ENCODE data around the gene POLD3. TPM values are rescaled to one million over a fixed set of nuclear protein-coding genes. Genes with fewer than 3 reads are reported as not detected.

Gene POLD3
- polyA plus RNA-seq, 6 donors from 2014 or later = 9.4 to 16.7 (median 14.5) TPM

- no peak overlapping the region for H3K4me3 Mint-ChIP-seq
- H3K9me3 Mint-ChIP-seq = no peaks in the 10 kb centered on the region
- no peaks in the 10 kb centered on the region for H3K27me3 Mint-ChIP-seq
- H3K36me3 Mint-ChIP-seq = peaks cover 7 to 16% of the 10 kb centered on the region in 2 donors
- DNase-seq = no peak
- no peak overlapping the region for H3K27ac Mint-ChIP-seq
- peaks cover 0 to 6% (median 4%) of the 10 kb centered on the region in 3 donors for H3K4me1 Mint-ChIP-seq
- no peak for ATAC-seq (ENCODE audit: low read depth in 2 of 2)
These were observed 10.5 kb downstream of the POLD3 start for GRCh38 chr11:74602637-74603556.

GRCh38 chr11:74603845-74604244 is 11.5 kb downstream of the POLD3 start:
- ATAC-seq (ENCODE audit: low read depth in 2 of 2) = no peak
- no peak for DNase-seq
- Mint-ChIP-seq H3K4me1 (peaks cover 0 to 6% (median 4%) of the 10 kb centered on the region in 3 donors), H3K36me3 (peaks cover 7 to 10% of the 10 kb centered on the region in 2 donors), H3K27ac (no peak overlapping the region), H3K27me3 (no peaks in the 10 kb centered on the region), H3K9me3 (no peaks in the 10 kb centered on the region), H3K4me3 (no peak overlapping the region)

- no peak for DNase-seq
- Mint-ChIP-seq H3K27ac (no peak overlapping the region), H3K9me3 (no peaks in the 10 kb centered on the region), H3K36me3 (peaks cover 7 to 10% of the 10 kb centered on the region in 2 donors), H3K27me3 (no peaks in the 10 kb centered on the region), H3K4me3 (no peak overlapping the region), H3K4me1 (peaks cover 0 to 6% (median 4%) of the 10 kb centered on the region in 3 donors)
- ATAC-seq (ENCODE audit: low read depth in 2 of 2) = no peak
These were observed 11.9 kb downstream of the POLD3 start for GRCh38 chr11:74604311-74604710.

- Mint-ChIP-seq H3K27me3 (no peaks in the 10 kb centered on the region), H3K9me3 (no peaks in the 10 kb centered on the region), H3K27ac (no peak overlapping the region), H3K36me3 (peaks cover 7 to 9% of the 10 kb centered on the region in 2 donors), H3K4me1 (peaks cover 0 to 6% (median 4%) of the 10 kb centered on the region in 3 donors), H3K4me3 (no peak overlapping the region)
- DNase-seq = no peak
- no peak for ATAC-seq (ENCODE audit: low read depth in 2 of 2)
These were observed 13.0 kb downstream of the POLD3 start for GRCh38 chr11:74605403-74605802.

- H3K4me1 Mint-ChIP-seq = peaks cover 0 to 6% (median 4%) of the 10 kb centered on the region in 3 donors
- ATAC-seq (ENCODE audit: low read depth in 2 of 2) (no peak), DNase-seq (no peak)
- H3K9me3 Mint-ChIP-seq = no peaks in the 10 kb centered on the region
- H3K4me3 Mint-ChIP-seq = no peak overlapping the region
- H3K27me3 Mint-ChIP-seq = no peaks in the 10 kb centered on the region
- no peak overlapping the region for H3K27ac Mint-ChIP-seq
- H3K36me3 Mint-ChIP-seq = peaks cover 7 to 9% of the 10 kb centered on the region in 2 donors
These were observed 16.0 kb downstream of the POLD3 start for GRCh38 chr11:74608431-74608830.

- Mint-ChIP-seq H3K9me3 (no peaks in the 10 kb centered on the region), H3K27ac (no peak overlapping the region), H3K36me3 (peaks cover 0 to 4% of the 10 kb centered on the region in 2 donors), H3K4me3 (no peak overlapping the region), H3K27me3 (no peaks in the 10 kb centered on the region), H3K4me1 (no peaks in the 10 kb centered on the region)
- ATAC-seq (ENCODE audit: low read depth in 2 of 2) = no peak
- DNase-seq = no peak
These were observed 19.0 kb downstream of the POLD3 start for GRCh38 chr11:74611369-74611861.

GRCh38 chr11:74612877-74613276 is 20.5 kb downstream of the POLD3 start:
- Mint-ChIP-seq H3K27ac (no peak overlapping the region), H3K9me3 (no peaks in the 10 kb centered on the region), H3K36me3 (peaks cover 0 to 4% of the 10 kb centered on the region in 2 donors), H3K4me1 (no peaks in the 10 kb centered on the region), H3K4me3 (no peak overlapping the region), H3K27me3 (no peaks in the 10 kb centered on the region)
- no peak for ATAC-seq (ENCODE audit: low read depth in 2 of 2)
- DNase-seq = no peak

GRCh38 chr11:74615311-74615710 is 22.9 kb downstream of the POLD3 start:
- no peak for ATAC-seq (ENCODE audit: low read depth in 2 of 2)
- H3K36me3 Mint-ChIP-seq = peaks cover 8 to 11% of the 10 kb centered on the region in 2 donors

GRCh38 chr11:74615988-74616387 is 23.6 kb downstream of the POLD3 start:
- peaks cover 8 to 12% of the 10 kb centered on the region in 2 donors for H3K36me3 Mint-ChIP-seq
- H3K27me3 Mint-ChIP-seq = no peaks in the 10 kb centered on the region
- no peak overlapping the region for H3K4me3 Mint-ChIP-seq
- no peaks in the 10 kb centered on the region for H3K9me3 Mint-ChIP-seq
- ATAC-seq (ENCODE audit: low read depth in 2 of 2) (no peak), DNase-seq (no peak)
- H3K4me1 Mint-ChIP-seq = no peaks in the 10 kb centered on the region
- no peak overlapping the region for H3K27ac Mint-ChIP-seq

More at GRCh38 chr11:74615311-74615710, 22.9 kb downstream of the POLD3 start:
- Mint-ChIP-seq H3K27ac (no peak overlapping the region), H3K9me3 (no peaks in the 10 kb centered on the region), H3K4me1 (no peaks in the 10 kb centered on the region), H3K27me3 (no peaks in the 10 kb centered on the region), H3K4me3 (no peak overlapping the region)
- no peak for DNase-seq

GRCh38 chr11:74620531-74620930 is 28.1 kb downstream of the POLD3 start:
- Mint-ChIP-seq H3K36me3 (peaks cover 20 to 22% of the 10 kb centered on the region in 2 donors), H3K4me3 (no peak overlapping the region), H3K27ac (no peak overlapping the region), H3K9me3 (no peaks in the 10 kb centered on the region), H3K27me3 (no peaks in the 10 kb centered on the region), H3K4me1 (no peaks in the 10 kb centered on the region)
- DNase-seq (no peak), ATAC-seq (ENCODE audit: low read depth in 2 of 2) (no peak)

- Mint-ChIP-seq H3K4me1 (no peaks in the 10 kb centered on the region), H3K36me3 (peaks cover 27 to 34% of the 10 kb centered on the region in 2 donors), H3K27ac (no peak overlapping the region), H3K9me3 (no peaks in the 10 kb centered on the region), H3K4me3 (no peak overlapping the region), H3K27me3 (no peaks in the 10 kb centered on the region)
- ATAC-seq (ENCODE audit: low read depth in 2 of 2) = no peak
- no peak for DNase-seq
These were observed 33.7 kb downstream of the POLD3 start for GRCh38 chr11:74626130-74626529.

- no peaks in the 10 kb centered on the region for H3K9me3 Mint-ChIP-seq
- peaks cover 27 to 34% of the 10 kb centered on the region in 2 donors for H3K36me3 Mint-ChIP-seq
- no peak for DNase-seq
- no peaks in the 10 kb centered on the region for H3K4me1 Mint-ChIP-seq
- ATAC-seq (ENCODE audit: low read depth in 2 of 2) = no peak
- no peak overlapping the region for H3K27ac Mint-ChIP-seq
- H3K27me3 Mint-ChIP-seq = no peaks in the 10 kb centered on the region
- no peak overlapping the region for H3K4me3 Mint-ChIP-seq
These were observed 34.2 kb downstream of the POLD3 start for GRCh38 chr11:74626604-74627003.

GRCh38 chr11:74627381-74627780 is 35.0 kb downstream of the POLD3 start:
- ATAC-seq (ENCODE audit: low read depth in 2 of 2) = no peak
- Mint-ChIP-seq H3K27ac (no peak overlapping the region), H3K4me3 (no peak overlapping the region)

GRCh38 chr11:74630043-74630442 is 37.7 kb downstream of the POLD3 start:
- no peaks in the 10 kb centered on the region for H3K27me3 Mint-ChIP-seq
- DNase-seq (no peak), ATAC-seq (ENCODE audit: low read depth in 2 of 2) (no peak)
- H3K9me3 Mint-ChIP-seq = no peaks in the 10 kb centered on the region
- H3K36me3 Mint-ChIP-seq = peaks cover 23 to 32% of the 10 kb centered on the region in 2 donors
- H3K4me1 Mint-ChIP-seq = no peaks in the 10 kb centered on the region
- H3K27ac Mint-ChIP-seq = no peak overlapping the region
- H3K4me3 Mint-ChIP-seq = no peak overlapping the region

More at GRCh38 chr11:74627381-74627780, 35.0 kb downstream of the POLD3 start:
- H3K9me3 Mint-ChIP-seq = no peaks in the 10 kb centered on the region
- DNase-seq = no peak
- H3K4me1 Mint-ChIP-seq = no peaks in the 10 kb centered on the region
- H3K36me3 Mint-ChIP-seq = peaks cover 23 to 31% of the 10 kb centered on the region in 2 donors
- H3K27me3 Mint-ChIP-seq = no peaks in the 10 kb centered on the region
